Fibroblast of lung (primary cell): Measurements from ENCODE around the gene ATG14.

Source experiments
- EZH2 ChIP-seq: IDR thresholded peaks from 2 replicates; pipeline ENCODE4 v1.5.1; 2012; ENCODE audit warnings: low read length, control low read depth, mild to moderate bottlenecking; ENCODE audit errors: missing control alignments
- TF ChIP-seq, protein P1 (sequence below), 2 donors: IDR thresholded peaks in 1 of 2; conservative IDR thresholded peaks in 1 of 2; 1 replicate in 1 of 2; 2 replicates in 1 of 2; pipeline ENCODE4 v1.5.1; 2011 to 2012; ENCODE audit warnings: low read length in 2 of 2, control low read depth in 1 of 2, inconsistent platforms in 1 of 2, low read depth in 1 of 2, mild to moderate bottlenecking in 1 of 2

DNA sequence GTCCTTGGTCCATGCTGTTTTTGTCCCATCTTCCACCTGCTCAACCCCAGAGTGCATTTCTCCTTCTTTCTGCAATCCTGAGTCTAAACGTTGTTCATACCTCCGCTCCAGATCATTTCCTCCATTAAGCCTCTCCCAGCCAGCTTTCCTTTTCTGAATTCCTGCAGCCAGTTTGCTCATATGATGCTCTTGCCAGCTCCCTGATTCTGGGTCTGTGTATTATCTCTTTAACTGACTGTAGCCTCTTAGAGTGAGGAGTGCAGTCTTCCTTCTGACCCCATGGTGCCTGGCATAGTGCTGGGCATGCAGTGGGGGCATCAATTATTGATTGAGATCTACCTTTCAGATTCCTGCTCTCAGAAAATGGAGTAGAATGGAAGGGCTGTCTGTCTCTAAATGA is 40.3 kb upstream of the ATG14 start:
- TF ChIP-seq, protein P1, sequence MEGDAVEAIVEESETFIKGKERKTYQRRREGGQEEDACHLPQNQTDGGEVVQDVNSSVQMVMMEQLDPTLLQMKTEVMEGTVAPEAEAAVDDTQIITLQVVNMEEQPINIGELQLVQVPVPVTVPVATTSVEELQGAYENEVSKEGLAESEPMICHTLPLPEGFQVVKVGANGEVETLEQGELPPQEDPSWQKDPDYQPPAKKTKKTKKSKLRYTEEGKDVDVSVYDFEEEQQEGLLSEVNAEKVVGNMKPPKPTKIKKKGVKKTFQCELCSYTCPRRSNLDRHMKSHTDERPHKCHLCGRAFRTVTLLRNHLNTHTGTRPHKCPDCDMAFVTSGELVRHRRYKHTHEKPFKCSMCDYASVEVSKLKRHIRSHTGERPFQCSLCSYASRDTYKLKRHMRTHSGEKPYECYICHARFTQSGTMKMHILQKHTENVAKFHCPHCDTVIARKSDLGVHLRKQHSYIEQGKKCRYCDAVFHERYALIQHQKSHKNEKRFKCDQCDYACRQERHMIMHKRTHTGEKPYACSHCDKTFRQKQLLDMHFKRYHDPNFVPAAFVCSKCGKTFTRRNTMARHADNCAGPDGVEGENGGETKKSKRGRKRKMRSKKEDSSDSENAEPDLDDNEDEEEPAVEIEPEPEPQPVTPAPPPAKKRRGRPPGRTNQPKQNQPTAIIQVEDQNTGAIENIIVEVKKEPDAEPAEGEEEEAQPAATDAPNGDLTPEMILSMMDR (conservative IDR thresholded peaks at IDR 0.05 in 1 of 2, IDR thresholded peaks at IDR 0.05 in 1 of 2; ENCODE audit: low read depth in 1 of 2, low read length in 2 of 2), result no peak
- TF ChIP-seq EZH2, result no peak
